Liver (tissue), 9 donors: ENCODE data around the gene PKP4. TPM values are rescaled to one million over a fixed set of nuclear protein-coding genes. Genes with fewer than 3 reads are reported as not detected.

Source experiments
- DNase-seq: peaks from one replicate; pipeline ENCODE4 v3.0.0-alpha.2; 2017; ENCODE audit warnings: low spot score
- H3K27ac ChIP-seq, 2 donors: one replicate each; pipeline ENCODE4 v1.7.0; 2013; ENCODE audit warnings: inconsistent platforms in 2 of 2, low read length in 2 of 2, control low read depth in 1 of 2, low read depth in 1 of 2, mild to moderate bottlenecking in 1 of 2
- H3K27me3 ChIP-seq, 4 donors: one replicate each; pipeline versions ENCODE4 v1.6.1 to v1.7.0; 2013; ENCODE audit warnings: low read length in 3 of 4, inconsistent platforms in 1 of 4, mild to moderate bottlenecking in 1 of 4, moderate library complexity in 1 of 4; ENCODE audit not compliant: control insufficient read depth in 4 of 4, insufficient read depth in 4 of 4
- H3K36me3 ChIP-seq, 4 donors: one replicate each; pipeline versions ENCODE4 v1.6.1 to v1.7.0; 2013; ENCODE audit warnings: low read length in 3 of 4, mild to moderate bottlenecking in 3 of 4, low read depth in 1 of 4, moderate library complexity in 1 of 4; ENCODE audit not compliant: control insufficient read depth in 4 of 4, insufficient read depth in 3 of 4
- H3K4me1 ChIP-seq, 4 donors: one replicate each; pipeline versions ENCODE4 v1.6.1 to v1.7.0; 2013; ENCODE audit warnings: low read length in 3 of 4, mild to moderate bottlenecking in 3 of 4, moderate library complexity in 1 of 4; ENCODE audit not compliant: control insufficient read depth in 4 of 4, insufficient read depth in 4 of 4
- H3K4me3 ChIP-seq, 3 donors: one replicate each; pipeline versions ENCODE4 v1.6.1 to v1.7.0; 2013; ENCODE audit warnings: low read length in 3 of 3, control low read depth in 1 of 3, low read depth in 1 of 3, mild to moderate bottlenecking in 1 of 3
- H3K9ac ChIP-seq, 2 donors: one replicate each; pipeline ENCODE4 v1.7.0; 2013; ENCODE audit warnings: low read length in 2 of 2, mild to moderate bottlenecking in 2 of 2, moderate library complexity in 2 of 2, control low read depth in 1 of 2, low read depth in 1 of 2
- H3K9me3 ChIP-seq, 4 donors: one replicate each; pipeline versions ENCODE4 v1.6.1 to v1.7.0; 2013; ENCODE audit warnings: low read length in 3 of 4; ENCODE audit not compliant: control insufficient read depth in 4 of 4
- EGR1 ChIP-seq, 2 donors: IDR thresholded peaks; 2 replicates each; pipeline ENCODE4 v1.6.1; 2016 to 2018; ENCODE audit warnings: antibody characterized with exemption in 2 of 2, low read depth in 2 of 2
- FOXA1 ChIP-seq: IDR thresholded peaks from 2 replicates; pipeline ENCODE4 v1.6.1; 2016; ENCODE audit warnings: antibody characterized with exemption
- FOXA2 ChIP-seq: IDR thresholded peaks from 2 replicates; pipeline ENCODE4 v1.6.1; 2016; ENCODE audit warnings: antibody characterized with exemption
- GABPA ChIP-seq, 2 donors: IDR thresholded peaks in 1 of 2; conservative IDR thresholded peaks in 1 of 2; 2 replicates each; pipeline ENCODE4 v1.6.1; 2016; ENCODE audit warnings: antibody characterized with exemption in 2 of 2, mild to moderate bottlenecking in 1 of 2, moderate library complexity in 1 of 2
- HNF4G ChIP-seq: IDR thresholded peaks from 2 replicates; pipeline ENCODE4 v1.6.1; 2016; ENCODE audit warnings: antibody characterized with exemption
- JUND ChIP-seq, 2 donors: IDR thresholded peaks; 2 replicates each; pipeline ENCODE4 v1.6.1; 2016; ENCODE audit warnings: antibody characterized with exemption in 2 of 2
- MAX ChIP-seq: IDR thresholded peaks from 2 replicates; pipeline ENCODE4 v1.6.1; 2016; ENCODE audit warnings: antibody characterized with exemption
- NR2F2 ChIP-seq: IDR thresholded peaks from 2 replicates; pipeline ENCODE4 v1.6.1; 2016; ENCODE audit warnings: antibody characterized with exemption
- RAD21 ChIP-seq, 2 donors: IDR thresholded peaks; 2 replicates each; pipeline ENCODE4 v1.6.1; 2016; ENCODE audit warnings: antibody characterized with exemption in 2 of 2, mild to moderate bottlenecking in 2 of 2
- RXRA ChIP-seq, 2 donors: IDR thresholded peaks; 2 replicates each; pipeline ENCODE4 v1.6.1; 2017 to 2018; ENCODE audit warnings: antibody characterized with exemption in 2 of 2, mild to moderate bottlenecking in 1 of 2
- SP1 ChIP-seq: IDR thresholded peaks from 2 replicates; pipeline ENCODE4 v1.6.1; 2018; ENCODE audit warnings: antibody characterized with exemption, mild to moderate bottlenecking
- TAF1 ChIP-seq: conservative IDR thresholded peaks from 2 replicates; pipeline ENCODE4 v1.6.1; 2016; ENCODE audit warnings: antibody characterized with exemption, mild to moderate bottlenecking
- YY1 ChIP-seq: IDR thresholded peaks from 2 replicates; pipeline ENCODE4 v1.6.1; 2016; ENCODE audit warnings: antibody characterized with exemption, mild to moderate bottlenecking
- WGBS: extraction: QIAGEN DNeasy Blood & Tissue Kit; methylation state at CpG from one replicate; pipeline ENCODE4 v1.1.7; 2013; 5-methylcytosine and 5-hydroxymethylcytosine counted together
- polyA plus RNA-seq, 2 donors: library from polyadenylated mRNA; stranded (reverse) in 1 of 2; unstranded in 1 of 2; fragments of 200-250 nt in 1 of 2; fragments of >200 nt in 1 of 2; fragmentation: Nextera tagmentation in 1 of 2; extraction: Ambion mirVana in 1 of 2; gene quantifications; one replicate each; pipeline versions ENCODE4 v1.2.1 to v1.2.3, GENCODE V29; 2013 to 2015
- total RNA-seq, 2 donors: library from RNA; depleted of rRNA; stranded (reverse); fragments of >200 nt; gene quantifications; one replicate each; pipeline ENCODE4 v1.2.3, GENCODE V29; 2014
- TF ChIP-seq, protein P1 (sequence below): fragments of 150-350 bp; IDR thresholded peaks from 2 replicates; pipeline ENCODE4 v1.5.1; 2017; ENCODE audit warnings: improper control_type of control experiment, low read depth, low read length; ENCODE audit not compliant: missing input control
- TF ChIP-seq, protein P2 (sequence below): IDR thresholded peaks from 2 replicates; pipeline ENCODE4 v1.6.1; 2016; ENCODE audit warnings: antibody characterized with exemption
- donor health status: healthy.
- donor health status: healthy.
- donor health status: healthy.
- donor health status: healthy.
- donor health status: healthy.

PKP4 gene
- total and polyA plus RNA-seq, 4 donors = 7.7 to 33.8 (median 19.0) TPM

DNA sequence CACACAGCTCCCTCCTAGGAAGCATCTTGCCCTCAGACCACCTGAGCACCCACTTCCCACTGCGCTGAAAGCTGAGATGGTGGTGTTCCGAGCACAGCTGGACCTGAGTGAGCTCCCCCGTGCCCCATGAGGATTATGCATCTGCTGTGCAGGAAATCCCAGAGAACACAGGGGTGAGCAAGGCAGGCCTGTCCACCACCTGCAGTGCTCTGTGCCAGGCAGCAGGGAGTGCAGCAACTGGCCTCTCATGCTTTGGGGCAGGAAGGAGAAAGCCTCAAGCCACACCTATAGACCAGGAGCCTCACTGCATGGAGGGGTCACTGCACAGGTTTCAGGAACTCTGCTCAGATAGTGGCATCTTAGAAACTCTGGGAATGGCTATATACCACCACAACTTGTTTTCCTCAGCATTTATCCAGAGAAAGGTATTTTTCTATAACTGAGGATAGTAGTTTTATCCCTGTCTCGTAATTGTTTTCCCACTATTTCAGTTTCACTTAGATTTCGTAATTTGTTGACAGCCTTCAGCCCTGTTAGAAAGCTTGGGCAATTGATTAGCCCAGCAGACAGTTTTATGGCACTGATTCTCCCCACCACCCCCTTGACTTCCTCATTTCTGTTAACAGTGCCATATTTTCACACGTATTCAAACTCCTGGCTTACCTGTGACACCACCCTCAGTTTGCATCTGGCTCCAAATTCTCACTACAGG lies 194.1 kb downstream of the PKP4 start:
- DNase-seq = no peak
- Histone ChIP-seq H3K9ac (no peak overlapping the region), H3K27ac (no peak overlapping the region), H3K9me3 (no peaks in the 10 kb centered on the region), H3K27me3 (no peaks in the 10 kb centered on the region), H3K4me3 (no peak overlapping the region), H3K4me1 (no peaks in the 10 kb centered on the region), H3K36me3 (peaks cover 0 to 14% (median 4%) of the 10 kb centered on the region in 4 donors)
- 92% methylated on average over 6 of the region's 6 CpGs for WGBS
- TF ChIP-seq JUND (IDR thresholded peaks at IDR 0.05) (no peak), HNF4G (no peak), GABPA (IDR thresholded peaks at IDR 0.05 in 1 of 2, conservative IDR thresholded peaks at IDR 0.05 in 1 of 2) (no peak), YY1 (no peak), FOXA1 (no peak), FOXA2 (no peak), EGR1 (IDR thresholded peaks at IDR 0.05; ENCODE audit: low read depth in 2 of 2) (no peak), TAF1 (no peak), NR2F2 (no peak), SP1 (no peak), RAD21 (IDR thresholded peaks at IDR 0.05) (no peak), MAX (no peak)
- TF ChIP-seq, protein P1, sequence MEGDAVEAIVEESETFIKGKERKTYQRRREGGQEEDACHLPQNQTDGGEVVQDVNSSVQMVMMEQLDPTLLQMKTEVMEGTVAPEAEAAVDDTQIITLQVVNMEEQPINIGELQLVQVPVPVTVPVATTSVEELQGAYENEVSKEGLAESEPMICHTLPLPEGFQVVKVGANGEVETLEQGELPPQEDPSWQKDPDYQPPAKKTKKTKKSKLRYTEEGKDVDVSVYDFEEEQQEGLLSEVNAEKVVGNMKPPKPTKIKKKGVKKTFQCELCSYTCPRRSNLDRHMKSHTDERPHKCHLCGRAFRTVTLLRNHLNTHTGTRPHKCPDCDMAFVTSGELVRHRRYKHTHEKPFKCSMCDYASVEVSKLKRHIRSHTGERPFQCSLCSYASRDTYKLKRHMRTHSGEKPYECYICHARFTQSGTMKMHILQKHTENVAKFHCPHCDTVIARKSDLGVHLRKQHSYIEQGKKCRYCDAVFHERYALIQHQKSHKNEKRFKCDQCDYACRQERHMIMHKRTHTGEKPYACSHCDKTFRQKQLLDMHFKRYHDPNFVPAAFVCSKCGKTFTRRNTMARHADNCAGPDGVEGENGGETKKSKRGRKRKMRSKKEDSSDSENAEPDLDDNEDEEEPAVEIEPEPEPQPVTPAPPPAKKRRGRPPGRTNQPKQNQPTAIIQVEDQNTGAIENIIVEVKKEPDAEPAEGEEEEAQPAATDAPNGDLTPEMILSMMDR = no peak
- TF ChIP-seq, protein P2, sequence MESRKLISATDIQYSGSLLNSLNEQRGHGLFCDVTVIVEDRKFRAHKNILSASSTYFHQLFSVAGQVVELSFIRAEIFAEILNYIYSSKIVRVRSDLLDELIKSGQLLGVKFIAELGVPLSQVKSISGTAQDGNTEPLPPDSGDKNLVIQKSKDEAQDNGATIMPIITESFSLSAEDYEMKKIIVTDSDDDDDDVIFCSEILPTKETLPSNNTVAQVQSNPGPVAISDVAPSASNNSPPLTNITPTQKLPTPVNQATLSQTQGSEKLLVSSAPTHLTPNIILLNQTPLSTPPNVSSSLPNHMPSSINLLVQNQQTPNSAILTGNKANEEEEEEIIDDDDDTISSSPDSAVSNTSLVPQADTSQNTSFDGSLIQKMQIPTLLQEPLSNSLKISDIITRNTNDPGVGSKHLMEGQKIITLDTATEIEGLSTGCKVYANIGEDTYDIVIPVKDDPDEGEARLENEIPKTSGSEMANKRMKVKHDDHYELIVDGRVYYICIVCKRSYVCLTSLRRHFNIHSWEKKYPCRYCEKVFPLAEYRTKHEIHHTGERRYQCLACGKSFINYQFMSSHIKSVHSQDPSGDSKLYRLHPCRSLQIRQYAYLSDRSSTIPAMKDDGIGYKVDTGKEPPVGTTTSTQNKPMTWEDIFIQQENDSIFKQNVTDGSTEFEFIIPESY = no peak

DNA sequence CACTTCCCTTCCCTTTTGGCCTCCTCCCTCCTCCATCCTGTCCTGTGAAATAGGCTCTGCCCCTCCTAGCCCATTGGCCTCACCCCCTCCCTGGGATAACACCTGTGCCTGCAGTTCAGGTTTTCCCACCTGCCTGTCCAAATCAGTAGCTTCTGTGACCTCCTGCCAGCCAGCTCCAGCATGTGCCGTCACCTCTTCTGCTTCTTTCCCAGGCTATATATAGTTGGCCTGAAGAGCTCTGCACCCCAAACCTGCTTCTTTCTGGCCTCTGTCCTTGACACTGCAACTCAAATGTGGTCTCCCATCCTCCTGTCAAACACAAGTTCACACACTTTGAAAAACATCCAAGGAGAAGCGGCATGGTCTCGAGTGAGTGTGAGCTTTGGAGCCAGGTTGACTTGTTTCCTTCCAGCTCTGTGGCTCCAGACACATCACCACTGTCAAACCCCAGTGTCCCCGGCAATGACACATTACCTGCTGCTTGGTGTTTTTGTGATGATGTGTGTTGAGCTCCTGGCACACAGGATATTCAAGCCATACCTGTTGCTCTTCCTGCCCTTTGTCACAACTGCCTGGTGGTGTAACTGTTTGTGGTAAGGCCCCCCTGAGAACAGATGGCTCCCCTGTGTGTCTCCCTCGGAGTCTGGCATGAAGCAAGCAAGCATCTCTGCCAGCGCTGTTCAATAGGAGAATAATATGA lies 194.8 kb downstream of the PKP4 start:
- DNase-seq = no peak
- H3K27me3 ChIP-seq = no peaks in the 10 kb centered on the region
- no peaks in the 10 kb centered on the region for H3K9me3 ChIP-seq
- TF ChIP-seq HNF4G (no peak), GABPA (IDR thresholded peaks at IDR 0.05 in 1 of 2, conservative IDR thresholded peaks at IDR 0.05 in 1 of 2) (no peak), RAD21 (IDR thresholded peaks at IDR 0.05) (no peak), RXRA (IDR thresholded peaks at IDR 0.05) (no peak), TAF1 (no peak), FOXA2 (no peak), MAX (no peak), SP1 (no peak), JUND (IDR thresholded peaks at IDR 0.05) (no peak)
- TF ChIP-seq, protein P1 = no peak
- no peaks in the 10 kb centered on the region for H3K4me1 ChIP-seq
- H3K4me3 ChIP-seq = no peak overlapping the region
- H3K36me3 ChIP-seq = peaks cover 0 to 14% (median 4%) of the 10 kb centered on the region in 4 donors
- WGBS = 92% methylated on average over 6 of the region's 6 CpGs
- H3K27ac ChIP-seq = no peak overlapping the region
- H3K9ac ChIP-seq = no peak overlapping the region
